ENCODE data around the gene TCTN1. TPM values are rescaled to one million over a fixed set of nuclear protein-coding genes. Genes with fewer than 3 reads are reported as not detected.

TCTN1 gene
- total and polyA plus RNA-seq, 2 donors (not counting 1 experiment from before 2014, with no cell fraction given): 49.1 to 69.8 TPM

DNA sequence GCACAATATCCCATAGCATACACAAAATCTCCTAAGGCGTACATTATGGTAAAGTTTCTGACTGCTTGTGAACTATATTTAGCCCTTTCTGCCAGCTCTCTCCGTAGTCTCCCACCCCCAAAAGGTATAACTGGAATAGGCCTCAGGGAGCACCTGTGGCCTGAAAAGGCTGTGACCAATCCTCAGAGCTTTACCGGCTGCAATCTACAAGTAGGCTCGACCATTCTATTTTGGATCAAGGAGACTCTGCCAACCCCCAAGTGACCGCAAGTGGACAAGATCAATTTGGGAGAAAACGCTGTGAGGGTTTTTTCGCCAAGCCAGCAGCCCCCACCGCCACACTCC lies 32.0 kb upstream of the TCTN1 start:
- CTCF ChIA-PET: interaction anchor here (0.9 to 4.4 kb wide), 5 partner anchors 9 to 133 kb away, joined by 3 to 39 read pairs (median 4); partner anchors contain the start of gene FAM216A
- no peak for ATAC-seq (ENCODE audit: low read depth)

More for the DNA sequence above, 32.0 kb upstream of the TCTN1 start:
- no peaks in the 10 kb centered on the region for H3K27me3 ChIP-seq (replicated peaks in 1 of 4; ENCODE audit: control extremely low read depth in 1 of 4, control insufficient read depth in 3 of 4, insufficient read depth in 4 of 4, low read length in 3 of 4)
- POLR2A ChIA-PET: interaction anchor here (0.6 kb wide), 2 partner anchors 24 to 495 kb away, joined by 4 to 6 read pairs; no protein-coding TSS in a partner anchor
- intact Hi-C loops (cut with micrococcal nuclease): loop anchor here (1.0 to 5.0 kb wide), 2 partner anchors 19 to 35 kb away; no protein-coding TSS in a partner anchor
- peak overlapping the region; percentile 87 for H3K9ac ChIP-seq (ENCODE audit: low read length)
- no peaks in the 10 kb centered on the region for H3K27me3 Mint-ChIP-seq
- WGBS (ENCODE audit: insufficient coverage): 0% methylated on average over 7 of the region's 8 CpGs
- H3K27ac Mint-ChIP-seq: peak overlapping the region; percentile 92
- no peaks in the 10 kb centered on the region for H3K9me3 ChIP-seq (ENCODE audit: control extremely low read depth in 1 of 3, control insufficient read depth in 2 of 3, insufficient read depth in 1 of 3, low read length in 2 of 3)
- H3K4me2 ChIP-seq (replicated peaks; ENCODE audit: low read depth, low read length, poor library complexity, severe bottlenecking): peak overlapping the region; percentile 87
- TF ChIP-seq EZH2 (IDR thresholded peaks at IDR 0.05; ENCODE audit: borderline replicate concordance, insufficient read depth, low read depth, low read length, poor library complexity, severe bottlenecking): no peak
- TF ChIP-seq, protein P1, sequence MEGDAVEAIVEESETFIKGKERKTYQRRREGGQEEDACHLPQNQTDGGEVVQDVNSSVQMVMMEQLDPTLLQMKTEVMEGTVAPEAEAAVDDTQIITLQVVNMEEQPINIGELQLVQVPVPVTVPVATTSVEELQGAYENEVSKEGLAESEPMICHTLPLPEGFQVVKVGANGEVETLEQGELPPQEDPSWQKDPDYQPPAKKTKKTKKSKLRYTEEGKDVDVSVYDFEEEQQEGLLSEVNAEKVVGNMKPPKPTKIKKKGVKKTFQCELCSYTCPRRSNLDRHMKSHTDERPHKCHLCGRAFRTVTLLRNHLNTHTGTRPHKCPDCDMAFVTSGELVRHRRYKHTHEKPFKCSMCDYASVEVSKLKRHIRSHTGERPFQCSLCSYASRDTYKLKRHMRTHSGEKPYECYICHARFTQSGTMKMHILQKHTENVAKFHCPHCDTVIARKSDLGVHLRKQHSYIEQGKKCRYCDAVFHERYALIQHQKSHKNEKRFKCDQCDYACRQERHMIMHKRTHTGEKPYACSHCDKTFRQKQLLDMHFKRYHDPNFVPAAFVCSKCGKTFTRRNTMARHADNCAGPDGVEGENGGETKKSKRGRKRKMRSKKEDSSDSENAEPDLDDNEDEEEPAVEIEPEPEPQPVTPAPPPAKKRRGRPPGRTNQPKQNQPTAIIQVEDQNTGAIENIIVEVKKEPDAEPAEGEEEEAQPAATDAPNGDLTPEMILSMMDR (IDR thresholded peaks at IDR 0.05): no peak
- H3K9me3 Mint-ChIP-seq (ENCODE audit: insufficient read depth): no peaks in the 10 kb centered on the region
- peaks cover 32% of the 10 kb centered on the region for H4K20me1 ChIP-seq (ENCODE audit: control insufficient read depth, insufficient read depth, low read length, poor library complexity, severe bottlenecking)
- peak overlapping the region; percentile 94 for H3K4me3 Mint-ChIP-seq
- no peak for DNase-seq
- H3K4me3 ChIP-seq (ENCODE audit: control extremely low read depth in 1 of 5, extremely low read depth in 1 of 5, insufficient read depth in 1 of 5, low read depth in 2 of 5, low read length in 4 of 5): peak overlapping the region; percentile 74 to 93 (median 87)
- no peaks in the 10 kb centered on the region for H3K36me3 ChIP-seq (replicated peaks in 1 of 2; ENCODE audit: control extremely low read depth in 1 of 2, control insufficient read depth in 1 of 2, extremely low read depth in 1 of 2, insufficient read depth in 2 of 2, low read length in 1 of 2)
- H3K27ac ChIP-seq (ENCODE audit: low read length in 2 of 2): peak overlapping the region; percentile 88 to 96
- peaks cover 67 to 68% of the 10 kb centered on the region in 2 donors for H3K4me1 ChIP-seq (ENCODE audit: control insufficient read depth in 2 of 2, insufficient read depth in 2 of 2, low read length in 2 of 2)
- peak overlapping the region; percentile 50 for H2AFZ ChIP-seq (ENCODE audit: insufficient read depth, low read depth, low read length, poor library complexity, severe bottlenecking)
- peaks cover 90% of the 10 kb centered on the region for H3K79me2 ChIP-seq (ENCODE audit: control insufficient read depth, insufficient read depth, low read length)
- H3K4me1 Mint-ChIP-seq: peaks cover 76% of the 10 kb centered on the region
